ENCODE results near the gene OPN1MW. TPM values are rescaled to one million over a fixed set of nuclear protein-coding genes. Genes with fewer than 3 reads are reported as not detected.
"Not testable (repeated sequence)": the region's sequence is repeated elsewhere in the genome, so short reads cannot be mapped to it uniquely, and the experiment has no call there.

OPN1MW gene
- not detected in 2 replicates for total RNA-seq (2014; rRNA removed; shearing (Covaris generic))
- not detected in 2 replicates for total RNA-seq (2022)
- not detected for Bru-seq, nascent RNA
- BruChase-seq, experiment 1, labeled RNA remaining after a 6-hour chase = not detected
- BruChase-seq, experiment 2, labeled RNA remaining after a 2-hour chase = not detected
- long read RNA-seq = 0 reads

- H3K4me3 ChIP-seq (ENCODE audit: low read depth, low read length, poor library complexity, severe bottlenecking); CTCF ChIA-PET (ENCODE audit: unreplicated experiment); H3K4me1 ChIP-seq (ENCODE audit: insufficient read depth, low read length, poor library complexity, severe bottlenecking); H3K9me2 ChIP-seq (ENCODE audit: insufficient read depth, low read length); H2AFZ ChIP-seq (ENCODE audit: low read length); intact Hi-C loops (cut with micrococcal nuclease; ENCODE audit: unreplicated experiment); H3K4me2 ChIP-seq (ENCODE audit: low read length); H4K20me1 ChIP-seq (ENCODE audit: insufficient read depth, low read length); POLR2A ChIA-PET; BruUV-seq (replicated peaks); H3K9me3 ChIP-seq (ENCODE audit: low read length); H3K36me3 ChIP-seq (ENCODE audit: insufficient read depth, low read length); DNase-seq (ENCODE audit: low spot score); H3K27ac ChIP-seq (ENCODE audit: low read depth, low read length, poor library complexity, severe bottlenecking); H3K79me2 ChIP-seq (ENCODE audit: insufficient read depth, low read depth, low read length): not testable (repeated sequence)
Measured at GRCh38 chrX:154182296-154182695, at the start of gene OPN1MW. Gene OPN1MW, plus strand, starts transcription at chrX:154182596. Its CDS starts 82 bp downstream, at chrX:154182678.

DNA sequence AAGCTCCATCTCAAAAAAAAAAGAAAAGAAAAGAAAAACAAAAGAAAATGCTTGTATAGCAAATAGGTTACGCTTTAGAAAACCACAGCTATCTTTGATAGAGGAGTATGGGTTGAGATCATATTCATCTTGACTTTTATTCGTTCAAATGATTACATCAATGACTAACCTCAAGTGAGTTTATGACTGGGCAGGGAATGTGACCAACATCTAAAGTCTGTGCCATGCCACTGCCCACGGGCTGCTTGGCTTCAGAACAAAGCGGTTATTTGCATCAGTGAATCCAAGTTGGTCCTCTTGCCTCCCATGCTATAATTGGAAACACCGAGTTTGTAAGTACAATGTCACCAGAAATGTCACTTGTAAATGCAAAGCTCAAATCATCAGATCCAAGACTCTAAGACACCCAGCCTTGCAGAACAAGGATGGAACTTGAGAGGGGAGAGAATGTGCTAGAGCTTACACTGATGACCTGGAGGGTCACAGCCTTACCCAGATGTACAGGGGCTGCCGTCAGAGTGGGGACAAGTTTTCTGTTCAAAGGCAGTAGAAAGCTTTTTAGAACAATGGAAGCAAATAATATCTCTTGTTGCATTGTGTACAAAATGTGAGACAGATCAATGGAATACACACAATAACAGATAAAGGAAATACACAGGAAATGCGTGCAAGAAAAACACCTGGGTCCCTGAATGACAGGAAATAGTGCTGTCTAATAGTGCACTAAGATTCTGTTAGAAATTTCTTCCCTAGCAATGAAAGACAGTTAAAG lies 46.8 kb upstream of the OPN1MW start:
- Histone ChIP-seq H3K27ac (ENCODE audit: low read depth, low read length, poor library complexity, severe bottlenecking) (peak overlapping the region; percentile 15), H3K4me1 (ENCODE audit: insufficient read depth, low read length, poor library complexity, severe bottlenecking) (peaks cover 13% of the 10 kb centered on the region), H3K4me3 (ENCODE audit: low read depth, low read length, poor library complexity, severe bottlenecking) (peak overlapping the region; percentile 47), H4K20me1 (ENCODE audit: insufficient read depth, low read length) (no peaks in the 10 kb centered on the region), H2AFZ (ENCODE audit: low read length) (peak overlapping the region; percentile 44; the same call in 1 of the 2 replicates), H3K4me2 (ENCODE audit: low read length) (peak overlapping the region; percentile 62), H3K36me3 (ENCODE audit: insufficient read depth, low read length) (no peaks in the 10 kb centered on the region), H3K9me3 (ENCODE audit: low read length) (no peaks in the 10 kb centered on the region), H3K79me2 (ENCODE audit: insufficient read depth, low read depth, low read length) (no peaks in the 10 kb centered on the region), H3K9me2 (ENCODE audit: insufficient read depth, low read length) (no peaks in the 10 kb centered on the region)
- peak; percentile 25 for DNase-seq (ENCODE audit: low spot score)
- ChIA-PET POLR2A (no interaction called here), CTCF (ENCODE audit: unreplicated experiment) (no interaction called here)
- intact Hi-C loops (cut with micrococcal nuclease; ENCODE audit: unreplicated experiment) = no loop called here
- no TSS peak for BruUV-seq (replicated peaks)
- TF ChIP-seq EZH2phosphoT487 (IDR thresholded peaks at IDR 0.05; ENCODE audit: borderline replicate concordance, low read depth, low read length) = no peak
- TF ChIP-seq CTCF (conservative IDR thresholded peaks at IDR 0.05; ENCODE audit: low read length) = no peak

GRCh38 chrX:154136627-154137161 lies 45.7 kb upstream of the OPN1MW start:
- Histone ChIP-seq H3K4me1 (ENCODE audit: insufficient read depth, low read length, poor library complexity, severe bottlenecking) (peaks cover 13% of the 10 kb centered on the region), H3K4me3 (ENCODE audit: low read depth, low read length, poor library complexity, severe bottlenecking) (peak overlapping the region; percentile 47), H3K9me2 (ENCODE audit: insufficient read depth, low read length) (no peaks in the 10 kb centered on the region), H3K36me3 (ENCODE audit: insufficient read depth, low read length) (no peaks in the 10 kb centered on the region), H3K27ac (ENCODE audit: low read depth, low read length, poor library complexity, severe bottlenecking) (no peak overlapping the region), H3K79me2 (ENCODE audit: insufficient read depth, low read depth, low read length) (no peaks in the 10 kb centered on the region), H3K9me3 (ENCODE audit: low read length) (no peaks in the 10 kb centered on the region), H4K20me1 (ENCODE audit: insufficient read depth, low read length) (no peaks in the 10 kb centered on the region), H2AFZ (ENCODE audit: low read length) (peak overlapping the region; percentile 44; the same call in 1 of the 2 replicates), H3K4me2 (ENCODE audit: low read length) (peak overlapping the region; percentile 62)
- intact Hi-C loops (cut with micrococcal nuclease; ENCODE audit: unreplicated experiment) = no loop called here
- TF ChIP-seq CTCF (conservative IDR thresholded peaks at IDR 0.05; ENCODE audit: low read length) = peak; percentile 79
- TF ChIP-seq EZH2phosphoT487 (IDR thresholded peaks at IDR 0.05; ENCODE audit: borderline replicate concordance, low read depth, low read length) = no peak
- ChIA-PET POLR2A (no interaction called here), CTCF (ENCODE audit: unreplicated experiment) (no interaction called here)
- peak; percentile 74 for DNase-seq (ENCODE audit: low spot score)
- no TSS peak for BruUV-seq (replicated peaks)
